H54 (cell line): ENCODE data around the gene CACNA2D2.

Experiments
- DNase-seq: peaks from one replicate; pipeline ENCODE4 v3.0.0; 2011; ENCODE audit warnings: low spot score, mixed read lengths; ENCODE audit not compliant: insufficient read length
- FAIRE-seq: peaks from 3 replicates; lab custom pipeline; 2011; peaks lifted over from hg19 to GRCh38; lab: Jason Lieb, UNC
- POLR2A ChIP-seq: IDR thresholded peaks from 2 replicates; pipeline ENCODE4 v1.6.1; 2011; ENCODE audit warnings: low read depth, mild to moderate bottlenecking, low read length

CACNA2D2 gene

GRCh38 chr3:50354186-50354764 is 149.2 kb downstream of the CACNA2D2 start:
- no peak for FAIRE-seq
- DNase-seq, result no peak
- no peak for TF ChIP-seq POLR2A

GRCh38 chr3:50353245-50354004 is 150.0 kb downstream of the CACNA2D2 start:
- no peak for TF ChIP-seq POLR2A
- DNase-seq (no peak), FAIRE-seq (no peak)

- no peak for DNase-seq
- TF ChIP-seq POLR2A, result no peak
- FAIRE-seq, result no peak
These were observed 150.7 kb downstream of the CACNA2D2 start for GRCh38 chr3:50352781-50353180.

GRCh38 chr3:50351323-50351697 is 152.1 kb downstream of the CACNA2D2 start:
- DNase-seq (no peak), FAIRE-seq (no peak)
- no peak for TF ChIP-seq POLR2A

GRCh38 chr3:50350527-50351322 is 152.7 kb downstream of the CACNA2D2 start, which contains the start of the genes CYB561D2 and NPRL2:
TSS of gene CYB561D2 (plus strand) at chr3:50350862. CDS start at chr3:50351434, 572 bp downstream.
TSS of gene NPRL2 (minus strand) at chr3:50350775. CDS start at chr3:50350652, 123 bp downstream.
- peak; percentile 91 for TF ChIP-seq POLR2A
- no peak for FAIRE-seq
- peak; percentile 95 for DNase-seq

GRCh38 chr3:50350213-50350526 is 153.3 kb downstream of the CACNA2D2 start:
- DNase-seq (no peak), FAIRE-seq (no peak)
- TF ChIP-seq POLR2A, result no peak

- DNase-seq (peak; percentile 76), FAIRE-seq (no peak)
- TF ChIP-seq POLR2A, result no peak
These were observed 156.1 kb downstream of the CACNA2D2 start for GRCh38 chr3:50347187-50347813.

- no peak for TF ChIP-seq POLR2A
- DNase-seq, result no peak
- no peak for FAIRE-seq
These were observed 157.7 kb downstream of the CACNA2D2 start, which contains the start of gene ZMYND10 for GRCh38 chr3:50345586-50346234. TSS of gene ZMYND10 (minus strand) at chr3:50345732. CDS start at chr3:50345579, 153 bp downstream.

GRCh38 chr3:50345008-50345407 is 158.4 kb downstream of the CACNA2D2 start:
- no peak for FAIRE-seq
- no peak for TF ChIP-seq POLR2A
- no peak for DNase-seq

GRCh38 chr3:50342813-50343633 is 160.4 kb downstream of the CACNA2D2 start:
- no peak for TF ChIP-seq POLR2A
- DNase-seq (no peak), FAIRE-seq (no peak)

- DNase-seq (no peak), FAIRE-seq (no peak)
- no peak for TF ChIP-seq POLR2A
These were observed 161.3 kb downstream of the CACNA2D2 start for GRCh38 chr3:50341996-50342650.

GRCh38 chr3:50341537-50341936 is 161.9 kb downstream of the CACNA2D2 start:
- FAIRE-seq, result no peak

More at GRCh38 chr3:50341537-50341936, 161.9 kb downstream of the CACNA2D2 start:
- TF ChIP-seq POLR2A, result no peak
- DNase-seq, result no peak
